Body of pancreas (tissue), 4 donors: Measurements from ENCODE around the gene ADGRE2.

Source experiments
- CTCF ChIP-seq, 7 experiments: fragments of 450-650 bp in 4 of 7; fragments of 200-600 bp in 3 of 7; sonication (generic) in 3 of 7; IDR thresholded peaks; one replicate each; pipeline ENCODE4 v1.5.1; 2016 to 2019; ENCODE audit warnings: antibody characterized with exemption in 7 of 7
- POLR2A ChIP-seq, 3 donors: fragments of 450-650 bp; IDR thresholded peaks; one replicate each; pipeline ENCODE4 v1.6.1; 2016; ENCODE audit warnings: antibody characterized with exemption in 3 of 3, mild to moderate bottlenecking in 2 of 3

GRCh38 chr19:14704450-14704849 lies 73.9 kb downstream of the ADGRE2 start:
- TF ChIP-seq POLR2A (IDR thresholded peaks at IDR 0.05), result no peak
- no peak for TF ChIP-seq CTCF (IDR thresholded peaks at IDR 0.05)
